A673 (cell line): ENCODE results near the gene BTBD9. TPM values are rescaled to one million over a fixed set of nuclear protein-coding genes. Genes with fewer than 3 reads are reported as not detected.

ENCODE experiments used
- BruUV-seq: library from RNA; stranded (reverse); fragments of 400-500 nt; replicated peaks from 2 replicates; lab custom pipeline; 2021; lab: Mats Ljungman, UMichigan
- CTCF ChIA-PET: fragments of 300-600 bp; sonication (Branson Sonifier 250); formaldehyde crosslinking; loops from one replicate; lab custom pipeline; 2022; ENCODE audit warnings: antibody characterized with exemption; lab: Charles Lee
- POLR2A ChIA-PET: fragments of 300-600 bp; sonication (Branson Sonifier 250); formaldehyde crosslinking; loops from one replicate; lab custom pipeline; 2022; ENCODE audit warnings: antibody characterized with exemption; ENCODE audit not compliant: low non-redundant PET; lab: Charles Lee
- DNase-seq: peaks from one replicate; pipeline ENCODE4 v3.0.0-alpha.2; 2015; ENCODE audit warnings: low spot score
- H3K27ac ChIP-seq: fragments of 200-600 bp; sonication (generic); 2 replicates; pipeline ENCODE4 v1.5.1; 2016; ENCODE audit warnings: mixed run types, low read depth, mild to moderate bottlenecking, mixed read lengths, antibody characterized with exemption, low read length; ENCODE audit not compliant: poor library complexity, severe bottlenecking
- H3K27me3 ChIP-seq: fragments of 200-600 bp; sonication (generic); replicated peaks from 2 replicates; pipeline ENCODE4 v1.6.1; 2017; ENCODE audit warnings: mixed run types, low read depth, mild to moderate bottlenecking, mixed read lengths, antibody characterized with exemption, low read length; ENCODE audit not compliant: insufficient read depth, poor library complexity
- H3K36me3 ChIP-seq: fragments of 200-600 bp; sonication (generic); 2 replicates; pipeline ENCODE4 v1.6.1; 2016; ENCODE audit warnings: mixed run types, mild to moderate bottlenecking, mixed read lengths, antibody characterized with exemption, low read length; ENCODE audit not compliant: insufficient read depth, poor library complexity, severe bottlenecking
- H3K4me1 ChIP-seq: fragments of 200-600 bp; sonication (generic); 2 replicates; pipeline ENCODE4 v1.6.1; 2017; ENCODE audit warnings: mixed run types, mild to moderate bottlenecking, mixed read lengths, antibody characterized with exemption, low read length; ENCODE audit not compliant: insufficient read depth, poor library complexity, severe bottlenecking
- H3K4me3 ChIP-seq: fragments of 200-600 bp; sonication (generic); 2 replicates; pipeline ENCODE4 v1.5.1; 2016; ENCODE audit warnings: low read depth, mixed run types, mild to moderate bottlenecking, mixed read lengths, low read length; ENCODE audit not compliant: poor library complexity, severe bottlenecking
- H3K9me3 ChIP-seq: fragments of 200-600 bp; sonication (generic); 2 replicates; pipeline ENCODE4 v1.6.1; 2016; ENCODE audit warnings: mixed run types, low read depth, mild to moderate bottlenecking, mixed read lengths, antibody characterized with exemption, low read length; ENCODE audit not compliant: poor library complexity, severe bottlenecking
- CTCF ChIP-seq: fragments of 300-800, 200-600 bp; sonication (generic); conservative IDR thresholded peaks from 2 replicates; pipeline ENCODE4 v1.5.1; 2017; ENCODE audit warnings: low read depth, mild to moderate bottlenecking, antibody characterized with exemption, low read length, moderate library complexity, mixed read lengths
- EZH2 ChIP-seq: fragments of 200-600 bp; sonication (generic); IDR thresholded peaks from 2 replicates; pipeline ENCODE4 v1.6.1; 2017; ENCODE audit warnings: borderline replicate concordance, low read depth, mild to moderate bottlenecking, mixed read lengths, antibody characterized with exemption, low read length; ENCODE audit not compliant: poor library complexity, severe bottlenecking
- intact Hi-C: fragments of 100-400 bp; cut with micrococcal nuclease; formaldehyde crosslinking; loops from one replicate; pipeline ENCODE4 v1.10.0; 2022; ENCODE audit not compliant: unreplicated experiment
- total RNA-seq: library from RNA; stranded (reverse); gene quantifications from 2 replicates; pipeline ENCODE4 v1.2.3, GENCODE V29; 2021

Gene BTBD9
- total RNA-seq, 1 experiment from 2014 or later: 8.0 TPM

- BruUV-seq: no TSS peak
- Histone ChIP-seq H3K4me3 (no peak overlapping the region), H3K9me3 (no peaks in the 10 kb centered on the region), H3K27ac (no peak overlapping the region), H3K4me1 (no peaks in the 10 kb centered on the region), H3K27me3 (no peaks in the 10 kb centered on the region), H3K36me3 (no peaks in the 10 kb centered on the region)
- intact Hi-C loops: no loop called here
- CTCF ChIA-PET: no interaction called here
- POLR2A ChIA-PET: no interaction called here
- TF ChIP-seq EZH2 (no peak), CTCF (no peak)
- DNase-seq: no peak
Observed at GRCh38 chr6:38646166-38646878, 6.6 kb upstream of the BTBD9 start.

- no peak for DNase-seq
- TF ChIP-seq CTCF (no peak), EZH2 (no peak)
- no peaks in the 10 kb centered on the region for H3K36me3 ChIP-seq
- no peaks in the 10 kb centered on the region for H3K27me3 ChIP-seq
- H3K4me3 ChIP-seq: no peak overlapping the region
- no TSS peak for BruUV-seq
- H3K27ac ChIP-seq: no peak overlapping the region
- H3K4me1 ChIP-seq: no peaks in the 10 kb centered on the region
- H3K9me3 ChIP-seq: no peaks in the 10 kb centered on the region
- intact Hi-C loops: no loop called here
- ChIA-PET CTCF (no interaction called here), POLR2A (no interaction called here)
Observed at GRCh38 chr6:38644951-38645350, 5.2 kb upstream of the BTBD9 start.

GRCh38 chr6:38640216-38640909, 634 bp upstream of the BTBD9 start:
- no peak for DNase-seq
- CTCF ChIA-PET: no interaction called here
- H3K4me1 ChIP-seq: peaks cover 3% of the 10 kb centered on the region
- TSS peak; percentile 35 for BruUV-seq
- POLR2A ChIA-PET: no interaction called here
- H3K36me3 ChIP-seq: no peaks in the 10 kb centered on the region
- peak overlapping the region; percentile 86 for H3K27ac ChIP-seq
- no peaks in the 10 kb centered on the region for H3K27me3 ChIP-seq
- H3K9me3 ChIP-seq: no peaks in the 10 kb centered on the region
- intact Hi-C loops: no loop called here
- H3K4me3 ChIP-seq: peak overlapping the region; percentile 78
- no peak for TF ChIP-seq EZH2
